HG02610 (cell line): ENCODE results near the gene CSH2.

ENCODE experiments used
- ATAC-seq: cut with Tn5 transposase; IDR thresholded peaks from one replicate; pipeline ENCODE4 v1.9.1; 2021; ENCODE audit warnings: mild to moderate bottlenecking, moderate library complexity; ENCODE audit not compliant: unreplicated experiment

Gene CSH2

GRCh38 chr17:63837480-63837879 lies 36.0 kb downstream of the CSH2 start:
- ATAC-seq = no peak

GRCh38 chr17:63836811-63837210 lies 36.7 kb downstream of the CSH2 start:
- no peak for ATAC-seq

GRCh38 chr17:63835167-63835720 lies 38.2 kb downstream of the CSH2 start:
- no peak for ATAC-seq

GRCh38 chr17:63834431-63835166 lies 38.9 kb downstream of the CSH2 start:
- peak; percentile 59 for ATAC-seq

GRCh38 chr17:63833741-63834373 lies 39.6 kb downstream of the CSH2 start:
- no peak for ATAC-seq

GRCh38 chr17:63833026-63833740 lies 40.3 kb downstream of the CSH2 start:
- no peak for ATAC-seq

- ATAC-seq = no peak
Measured at GRCh38 chr17:63832455-63832854, 41.0 kb downstream of the CSH2 start.

- ATAC-seq = no peak
Measured at GRCh38 chr17:63832014-63832413, 41.5 kb downstream of the CSH2 start.

GRCh38 chr17:63831505-63831904 lies 42.0 kb downstream of the CSH2 start:
- ATAC-seq = no peak

- no peak for ATAC-seq
Measured at GRCh38 chr17:63830904-63831491, 42.5 kb downstream of the CSH2 start.

GRCh38 chr17:63830278-63830677 lies 43.2 kb downstream of the CSH2 start:
- no peak for ATAC-seq

GRCh38 chr17:63828936-63829335 lies 44.5 kb downstream of the CSH2 start:
- no peak for ATAC-seq

GRCh38 chr17:63827801-63828221 lies 45.7 kb downstream of the CSH2 start:
- no peak for ATAC-seq

- peak; percentile 83 for ATAC-seq
Measured at GRCh38 chr17:63827002-63827800, 46.3 kb downstream of the CSH2 start, which contains the start of the genes FTSJ3 and PSMC5. Gene FTSJ3 (minus strand): TSS chr17:63827663. CDS start chr17:63826902, 761 bp downstream. Gene PSMC5 (plus strand): TSS chr17:63827431. CDS start chr17:63827491, 60 bp downstream.

- peak; percentile 2 for ATAC-seq
Measured at GRCh38 chr17:63826468-63827001, 46.9 kb downstream of the CSH2 start.

GRCh38 chr17:63824362-63824761 lies 49.1 kb downstream of the CSH2 start:
- no peak for ATAC-seq

GRCh38 chr17:63823659-63824331 lies 49.7 kb downstream of the CSH2 start:
- no peak for ATAC-seq

GRCh38 chr17:63822537-63822936 lies 50.9 kb downstream of the CSH2 start:
- ATAC-seq = no peak
